Measurements from ENCODE around the gene CEP350.
A peak's percentile ranks its signal among the peaks of the same experiment; 100 is the strongest.

CEP350 gene

GRCh38 chr1:179929955-179930798 is 24.4 kb upstream of the CEP350 start:
- no peak for DNase-seq (ENCODE audit: low read depth)
- no peak overlapping the region for H3K4me3 ChIP-seq (ENCODE audit: low read length)
- TF ChIP-seq, protein P1, sequence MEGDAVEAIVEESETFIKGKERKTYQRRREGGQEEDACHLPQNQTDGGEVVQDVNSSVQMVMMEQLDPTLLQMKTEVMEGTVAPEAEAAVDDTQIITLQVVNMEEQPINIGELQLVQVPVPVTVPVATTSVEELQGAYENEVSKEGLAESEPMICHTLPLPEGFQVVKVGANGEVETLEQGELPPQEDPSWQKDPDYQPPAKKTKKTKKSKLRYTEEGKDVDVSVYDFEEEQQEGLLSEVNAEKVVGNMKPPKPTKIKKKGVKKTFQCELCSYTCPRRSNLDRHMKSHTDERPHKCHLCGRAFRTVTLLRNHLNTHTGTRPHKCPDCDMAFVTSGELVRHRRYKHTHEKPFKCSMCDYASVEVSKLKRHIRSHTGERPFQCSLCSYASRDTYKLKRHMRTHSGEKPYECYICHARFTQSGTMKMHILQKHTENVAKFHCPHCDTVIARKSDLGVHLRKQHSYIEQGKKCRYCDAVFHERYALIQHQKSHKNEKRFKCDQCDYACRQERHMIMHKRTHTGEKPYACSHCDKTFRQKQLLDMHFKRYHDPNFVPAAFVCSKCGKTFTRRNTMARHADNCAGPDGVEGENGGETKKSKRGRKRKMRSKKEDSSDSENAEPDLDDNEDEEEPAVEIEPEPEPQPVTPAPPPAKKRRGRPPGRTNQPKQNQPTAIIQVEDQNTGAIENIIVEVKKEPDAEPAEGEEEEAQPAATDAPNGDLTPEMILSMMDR (conservative IDR thresholded peaks at IDR 0.05; ENCODE audit: low read depth, low read length), result no peak

DNA sequence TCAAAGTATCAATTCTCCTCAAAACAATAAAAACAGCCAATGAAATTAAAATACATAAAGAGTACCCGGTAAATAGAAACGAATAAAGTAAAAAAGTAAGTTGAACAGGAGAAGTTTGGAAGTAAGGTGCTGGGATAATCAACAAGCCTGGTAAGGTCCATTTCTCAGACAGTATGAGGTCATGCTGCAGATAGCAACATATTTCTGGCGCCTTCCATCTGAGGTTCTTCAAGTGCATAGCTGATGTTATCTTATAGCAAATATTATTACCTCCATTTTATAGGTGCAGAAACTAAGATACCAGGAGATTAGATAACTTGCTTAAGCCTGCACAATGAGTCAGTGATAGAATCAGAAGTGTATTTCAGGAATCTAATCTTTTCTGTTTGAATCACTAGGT is 23.7 kb upstream of the CEP350 start:
- no peak overlapping the region for H3K4me3 ChIP-seq (ENCODE audit: low read length)
- TF ChIP-seq, protein P1 (conservative IDR thresholded peaks at IDR 0.05; ENCODE audit: low read depth, low read length), result no peak
- DNase-seq (ENCODE audit: low read depth), result no peak

DNA sequence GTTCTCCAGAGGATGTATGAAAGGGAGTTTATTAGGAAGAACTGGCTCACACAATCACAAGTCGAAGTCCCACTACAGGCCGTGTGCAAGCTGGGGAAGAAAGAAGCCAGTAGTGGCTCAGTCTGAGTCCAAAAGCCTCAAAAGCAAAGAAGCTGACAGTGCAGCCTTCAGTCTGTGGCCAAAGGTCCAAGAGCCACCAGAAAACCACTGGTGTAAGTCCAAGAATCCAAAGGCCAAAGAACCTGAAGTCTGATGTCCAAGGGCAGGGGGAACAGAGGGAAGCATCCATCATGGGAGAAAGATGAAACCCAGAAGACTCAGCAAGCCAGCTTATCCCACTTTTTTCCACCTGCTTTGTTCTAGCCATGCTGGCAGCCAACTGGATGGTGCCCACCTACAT is 21.4 kb upstream of the CEP350 start:
- DNase-seq (ENCODE audit: low read depth), result no peak
- TF ChIP-seq, protein P1 (conservative IDR thresholded peaks at IDR 0.05; ENCODE audit: low read depth, low read length), result no peak
- H3K4me3 ChIP-seq (ENCODE audit: low read length), result no peak overlapping the region

DNA sequence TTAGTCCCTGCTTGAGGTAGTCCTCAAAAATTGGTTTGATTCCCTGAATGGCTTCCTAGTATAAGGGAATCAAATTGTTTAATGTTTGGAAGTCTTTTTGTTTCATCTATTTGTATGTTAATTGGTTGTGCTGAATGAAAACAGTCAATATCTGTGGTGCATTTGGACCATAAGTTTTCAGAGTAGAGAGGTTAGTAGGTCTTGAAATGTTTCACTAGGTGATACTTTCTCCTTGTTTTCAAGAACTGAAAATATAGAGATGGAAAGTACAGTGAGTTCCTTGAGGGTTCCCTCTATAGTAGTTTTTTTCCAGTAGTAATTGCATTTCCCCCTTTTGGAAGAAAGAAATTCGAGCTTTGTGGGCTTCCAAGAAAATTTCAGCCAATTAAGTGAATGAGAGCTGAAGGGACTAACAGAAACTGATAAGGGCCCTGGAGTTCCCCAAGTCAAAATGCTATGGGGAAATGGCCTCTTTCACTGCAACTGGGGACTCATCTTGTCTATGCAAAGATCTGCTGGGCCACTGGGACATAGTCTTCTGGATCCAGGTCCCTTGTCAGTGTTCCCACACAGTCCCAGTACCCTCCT is 18.6 kb upstream of the CEP350 start:
- no peak overlapping the region for H3K4me3 ChIP-seq (ENCODE audit: low read length)
- DNase-seq (ENCODE audit: low read depth), result no peak
- TF ChIP-seq, protein P1 (conservative IDR thresholded peaks at IDR 0.05; ENCODE audit: low read depth, low read length), result no peak

- TF ChIP-seq, protein P1 (conservative IDR thresholded peaks at IDR 0.05; ENCODE audit: low read depth, low read length), result no peak
- no peak for DNase-seq (ENCODE audit: low read depth)
- no peak overlapping the region for H3K4me3 ChIP-seq (ENCODE audit: low read length)
Observed at GRCh38 chr1:179937668-179938254, 16.8 kb upstream of the CEP350 start.

- H3K4me3 ChIP-seq (ENCODE audit: low read length), result no peak overlapping the region
- peak; percentile 71 for DNase-seq (ENCODE audit: low read depth)
- TF ChIP-seq, protein P1 (conservative IDR thresholded peaks at IDR 0.05; ENCODE audit: low read depth, low read length), result no peak
Observed at GRCh38 chr1:179938752-179939151, 15.9 kb upstream of the CEP350 start.

Measured in retinal pigment epithelial cell (primary cell).